ENCODE measurements around the gene ADGRF4. TPM values are rescaled to one million over a fixed set of nuclear protein-coding genes. Genes with fewer than 3 reads are reported as not detected.

ADGRF4 gene
- polyA plus RNA-seq, 1 experiment: 0.04 TPM

DNA sequence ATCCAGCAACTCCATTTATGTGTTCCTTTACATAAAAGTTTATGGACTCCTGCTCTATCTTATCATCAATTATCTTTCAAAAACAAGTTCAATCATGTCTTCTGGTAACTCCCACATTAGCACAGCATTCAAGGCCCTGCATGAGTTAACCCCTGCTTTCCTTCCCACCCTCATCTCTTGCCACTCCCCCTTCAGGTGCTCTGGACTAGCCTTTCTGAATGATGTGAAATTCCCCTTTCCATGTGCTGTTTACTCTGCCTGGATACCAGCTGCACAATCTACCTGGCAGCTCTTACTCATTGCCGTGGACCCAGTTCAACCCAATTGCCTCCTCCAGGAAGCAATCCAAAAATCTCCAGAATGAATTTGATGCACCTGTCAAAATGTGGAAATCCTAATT lies 11.9 kb downstream of the ADGRF4 start:
- H3K4me3 ChIP-seq (ENCODE audit: low read depth, low read length): no peak overlapping the region
- no peaks in the 10 kb centered on the region for H3K36me3 ChIP-seq (ENCODE audit: control insufficient read depth, insufficient read depth, low read length)
- ChIA-PET POLR2A (no interaction called here), CTCF (no interaction called here)
- no peak for DNase-seq (ENCODE audit: low read depth)
- H3K27me3 ChIP-seq (ENCODE audit: control insufficient read depth, insufficient read depth, low read length): no peaks in the 10 kb centered on the region
- TF ChIP-seq, protein P1, sequence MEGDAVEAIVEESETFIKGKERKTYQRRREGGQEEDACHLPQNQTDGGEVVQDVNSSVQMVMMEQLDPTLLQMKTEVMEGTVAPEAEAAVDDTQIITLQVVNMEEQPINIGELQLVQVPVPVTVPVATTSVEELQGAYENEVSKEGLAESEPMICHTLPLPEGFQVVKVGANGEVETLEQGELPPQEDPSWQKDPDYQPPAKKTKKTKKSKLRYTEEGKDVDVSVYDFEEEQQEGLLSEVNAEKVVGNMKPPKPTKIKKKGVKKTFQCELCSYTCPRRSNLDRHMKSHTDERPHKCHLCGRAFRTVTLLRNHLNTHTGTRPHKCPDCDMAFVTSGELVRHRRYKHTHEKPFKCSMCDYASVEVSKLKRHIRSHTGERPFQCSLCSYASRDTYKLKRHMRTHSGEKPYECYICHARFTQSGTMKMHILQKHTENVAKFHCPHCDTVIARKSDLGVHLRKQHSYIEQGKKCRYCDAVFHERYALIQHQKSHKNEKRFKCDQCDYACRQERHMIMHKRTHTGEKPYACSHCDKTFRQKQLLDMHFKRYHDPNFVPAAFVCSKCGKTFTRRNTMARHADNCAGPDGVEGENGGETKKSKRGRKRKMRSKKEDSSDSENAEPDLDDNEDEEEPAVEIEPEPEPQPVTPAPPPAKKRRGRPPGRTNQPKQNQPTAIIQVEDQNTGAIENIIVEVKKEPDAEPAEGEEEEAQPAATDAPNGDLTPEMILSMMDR (IDR thresholded peaks at IDR 0.05; ENCODE audit: insufficient read depth, low read depth, low read length): no peak

DNA sequence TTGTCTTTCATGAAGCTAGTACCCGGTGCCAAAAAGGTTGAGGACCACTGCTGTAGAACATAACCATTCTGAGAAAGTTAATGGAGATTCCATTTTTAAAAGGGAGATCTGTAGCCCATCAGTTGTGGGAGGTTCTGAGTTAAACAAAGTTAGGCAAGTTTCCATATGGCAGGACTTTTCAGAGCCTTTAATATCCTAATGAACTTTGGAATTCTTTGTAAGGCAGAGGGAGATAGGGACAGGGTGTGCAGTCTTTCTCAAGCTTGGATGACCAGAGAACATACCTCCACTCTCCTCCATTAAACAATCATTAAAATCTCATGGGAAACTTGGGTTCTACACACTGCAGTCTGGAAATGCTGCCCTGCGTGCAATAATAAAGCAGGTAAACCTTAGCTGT lies 14.8 kb downstream of the ADGRF4 start:
- ChIA-PET POLR2A (no interaction called here), CTCF (interaction anchor here (0.7 to 1.2 kb wide), 3 partner anchors 9 to 21 kb away, joined by 3 to 5 read pairs (median 3); no protein-coding TSS in a partner anchor)
- H3K27me3 ChIP-seq (ENCODE audit: control insufficient read depth, insufficient read depth, low read length): no peaks in the 10 kb centered on the region
- TF ChIP-seq, protein P1 (IDR thresholded peaks at IDR 0.05; ENCODE audit: insufficient read depth, low read depth, low read length): no peak
- DNase-seq (ENCODE audit: low read depth): no peak
- H3K4me3 ChIP-seq (ENCODE audit: low read depth, low read length): no peak overlapping the region
- H3K36me3 ChIP-seq (ENCODE audit: control insufficient read depth, insufficient read depth, low read length): no peaks in the 10 kb centered on the region

DNA sequence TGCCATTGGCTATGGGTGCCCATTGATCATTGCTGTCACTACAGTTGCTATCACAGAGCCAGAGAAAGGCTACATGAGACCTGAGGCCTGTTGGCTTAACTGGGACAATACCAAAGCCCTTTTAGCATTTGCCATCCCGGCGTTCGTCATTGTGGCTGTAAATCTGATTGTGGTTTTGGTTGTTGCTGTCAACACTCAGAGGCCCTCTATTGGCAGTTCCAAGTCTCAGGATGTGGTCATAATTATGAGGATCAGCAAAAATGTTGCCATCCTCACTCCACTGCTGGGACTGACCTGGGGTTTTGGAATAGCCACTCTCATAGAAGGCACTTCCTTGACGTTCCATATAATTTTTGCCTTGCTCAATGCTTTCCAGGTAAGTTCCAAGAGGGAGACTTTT lies 16.4 kb downstream of the ADGRF4 start:
- TF ChIP-seq, protein P1 (IDR thresholded peaks at IDR 0.05; ENCODE audit: insufficient read depth, low read depth, low read length): no peak
- no peak for DNase-seq (ENCODE audit: low read depth)
- POLR2A ChIA-PET: no interaction called here
- Histone ChIP-seq H3K4me3 (ENCODE audit: low read depth, low read length) (no peak overlapping the region), H3K27me3 (ENCODE audit: control insufficient read depth, insufficient read depth, low read length) (no peaks in the 10 kb centered on the region), H3K36me3 (ENCODE audit: control insufficient read depth, insufficient read depth, low read length) (no peaks in the 10 kb centered on the region)
- CTCF ChIA-PET: no interaction called here

DNA sequence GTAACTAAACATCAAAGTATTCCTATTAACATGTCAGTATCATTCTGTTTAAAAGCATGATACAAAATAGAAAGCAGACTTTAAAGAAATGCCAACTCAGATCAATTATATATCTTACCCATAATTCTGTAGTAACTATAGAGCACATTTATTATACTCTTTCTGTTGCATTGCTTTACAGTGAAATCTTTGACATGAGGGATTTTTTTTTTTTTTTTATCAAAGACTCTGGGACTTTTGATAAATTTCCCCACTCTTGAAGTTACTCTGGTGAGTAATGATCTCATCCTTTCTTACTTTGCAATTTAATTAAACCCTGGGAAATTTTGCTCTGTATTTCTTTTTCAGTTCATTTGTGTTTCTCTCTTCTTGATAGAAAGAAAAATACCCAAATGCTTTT lies 17.4 kb downstream of the ADGRF4 start:
- POLR2A ChIA-PET: no interaction called here
- no peak for DNase-seq (ENCODE audit: low read depth)
- CTCF ChIA-PET: no interaction called here
- no peaks in the 10 kb centered on the region for H3K36me3 ChIP-seq (ENCODE audit: control insufficient read depth, insufficient read depth, low read length)
- H3K27me3 ChIP-seq (ENCODE audit: control insufficient read depth, insufficient read depth, low read length): no peaks in the 10 kb centered on the region
- TF ChIP-seq, protein P1 (IDR thresholded peaks at IDR 0.05; ENCODE audit: insufficient read depth, low read depth, low read length): no peak
- no peak overlapping the region for H3K4me3 ChIP-seq (ENCODE audit: low read depth, low read length)

DNA sequence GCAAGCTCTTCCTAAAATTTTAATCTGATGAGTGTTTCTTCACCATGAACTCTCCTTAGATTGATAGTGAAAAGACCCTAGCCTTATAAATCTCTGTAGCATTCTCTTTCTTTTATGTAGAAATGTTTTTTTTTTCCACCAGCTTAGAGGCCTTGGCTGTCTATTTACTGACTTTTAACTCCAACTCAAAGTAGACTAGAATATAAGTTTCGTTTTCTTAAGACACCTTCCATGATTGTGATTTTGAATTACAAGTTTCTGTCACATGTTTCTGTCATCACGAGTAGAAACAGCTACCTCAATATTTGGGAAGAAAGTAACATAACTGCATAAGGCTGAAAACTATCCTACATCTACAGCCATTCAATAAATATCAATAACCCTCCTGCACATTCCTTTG lies 17.8 kb downstream of the ADGRF4 start:
- DNase-seq (ENCODE audit: low read depth): no peak
- no peaks in the 10 kb centered on the region for H3K27me3 ChIP-seq (ENCODE audit: control insufficient read depth, insufficient read depth, low read length)
- H3K4me3 ChIP-seq (ENCODE audit: low read depth, low read length): no peak overlapping the region
- no peaks in the 10 kb centered on the region for H3K36me3 ChIP-seq (ENCODE audit: control insufficient read depth, insufficient read depth, low read length)
- CTCF ChIA-PET: no interaction called here
- POLR2A ChIA-PET: no interaction called here
- TF ChIP-seq, protein P1 (IDR thresholded peaks at IDR 0.05; ENCODE audit: insufficient read depth, low read depth, low read length): no peak

Data from BJ (cell line).